GM18502 (cell line): ENCODE data around the gene GRIK1.

Experiments
- ATAC-seq: cut with Tn5 transposase; IDR thresholded peaks from one replicate; pipeline ENCODE4 v1.9.1; 2021; ENCODE audit warnings: mild to moderate bottlenecking; ENCODE audit not compliant: unreplicated experiment, poor library complexity

The GRIK1 gene

DNA sequence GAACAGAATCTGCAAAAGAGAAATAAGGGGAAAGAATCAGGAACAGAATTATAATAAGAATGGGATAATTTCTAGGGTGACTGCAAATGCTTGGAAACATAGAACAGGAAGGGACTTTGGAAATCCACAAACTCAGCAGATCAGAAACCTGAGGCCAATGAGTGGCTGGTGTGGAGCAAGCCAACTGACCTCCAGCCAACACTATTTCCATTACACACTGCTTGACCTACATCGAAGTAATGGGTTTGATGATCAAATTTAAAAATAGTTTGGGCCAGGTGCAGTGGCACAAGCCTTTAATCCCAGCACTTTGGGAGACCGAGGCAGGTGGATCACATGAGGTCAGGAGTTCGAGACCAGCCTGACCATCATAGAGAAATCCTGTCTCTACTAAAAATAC lies 284.9 kb downstream of the GRIK1 start:
- no peak for ATAC-seq

DNA sequence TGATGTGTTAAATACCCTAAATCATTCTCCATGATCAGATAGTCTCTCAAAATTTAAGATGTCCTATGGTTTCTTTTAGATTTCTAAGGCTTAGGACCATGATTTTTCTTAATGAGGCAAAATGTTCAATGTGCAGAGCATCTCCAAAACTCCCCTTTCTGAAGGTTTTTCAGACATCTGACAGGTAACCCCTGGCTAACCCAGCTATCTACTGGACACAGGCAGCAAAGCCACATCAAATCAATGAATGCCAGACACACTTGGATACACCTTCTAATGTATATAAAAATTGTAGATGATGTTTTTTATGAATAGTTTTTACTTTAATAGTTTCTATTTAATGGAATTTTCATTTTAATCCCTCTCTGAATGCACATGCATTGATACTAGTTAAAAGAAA lies 285.6 kb downstream of the GRIK1 start:
- no peak for ATAC-seq

DNA sequence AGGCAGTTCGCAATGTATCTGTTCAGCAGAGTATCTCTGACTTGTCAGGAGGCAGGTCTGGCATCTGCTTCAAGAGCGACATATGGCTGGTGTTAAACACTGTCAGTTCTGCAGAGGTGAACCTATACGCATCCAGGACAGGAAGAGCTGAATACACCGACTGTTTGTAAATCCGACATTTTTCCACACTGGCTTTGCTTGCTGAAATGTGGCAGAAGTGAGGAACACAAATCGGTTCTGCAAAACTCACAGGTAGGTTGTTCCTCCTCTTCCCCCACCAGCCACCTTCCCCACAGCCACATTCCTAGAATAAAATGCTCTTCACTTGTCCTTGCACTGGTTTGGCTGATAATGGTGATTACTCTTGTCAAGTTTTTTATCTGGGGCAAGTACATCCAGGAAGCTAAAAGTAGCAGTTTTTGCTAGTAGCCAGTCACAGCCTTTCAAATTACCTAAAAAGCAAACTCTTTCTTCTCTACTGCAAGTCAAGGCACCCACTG lies 289.2 kb downstream of the GRIK1 start:
- no peak for ATAC-seq

DNA sequence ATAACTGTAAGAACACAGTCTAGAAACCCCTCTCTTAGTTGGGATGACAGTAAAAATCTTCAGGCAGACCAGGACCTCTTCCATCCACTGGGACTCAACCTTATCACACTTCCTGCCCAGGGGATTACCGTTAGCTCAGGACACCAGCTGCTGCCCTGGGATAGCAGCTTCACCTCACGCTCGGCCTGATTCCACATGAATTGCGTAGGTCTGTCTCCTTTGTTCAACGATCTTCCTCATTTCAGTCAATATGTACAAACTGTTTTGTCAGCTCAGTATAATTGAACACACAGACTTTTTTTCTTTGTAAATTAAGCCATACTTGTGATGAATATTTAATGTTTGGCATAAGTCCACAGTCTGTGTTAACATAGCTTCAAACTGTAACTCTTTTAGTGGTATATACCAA lies 290.4 kb downstream of the GRIK1 start:
- no peak for ATAC-seq

DNA sequence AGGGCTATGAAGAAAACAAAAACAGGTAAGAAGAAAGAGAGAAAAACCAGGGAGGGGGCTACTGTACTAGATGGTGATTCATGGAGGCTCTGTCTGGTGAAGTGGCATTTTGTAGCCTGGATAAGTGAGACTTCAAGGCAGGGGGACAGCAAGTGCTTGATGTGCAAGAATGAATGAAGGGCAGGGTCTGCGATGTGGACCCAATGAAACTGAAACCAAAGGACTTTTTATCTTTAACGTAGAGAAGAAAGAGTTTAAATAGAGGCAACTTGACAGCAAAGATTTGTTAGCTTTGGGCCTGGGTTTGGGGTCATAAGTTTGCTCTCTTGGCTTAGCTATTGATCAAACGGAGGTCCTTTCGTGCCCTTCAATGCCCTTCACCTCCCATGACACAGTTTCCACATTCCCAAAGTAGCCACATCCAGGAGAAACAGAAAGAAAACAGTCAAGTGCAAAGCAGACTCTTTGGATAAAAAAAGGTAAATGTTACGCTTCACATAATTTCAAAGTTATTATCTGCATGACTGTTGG lies 291.0 kb downstream of the GRIK1 start:
- no peak for ATAC-seq

DNA sequence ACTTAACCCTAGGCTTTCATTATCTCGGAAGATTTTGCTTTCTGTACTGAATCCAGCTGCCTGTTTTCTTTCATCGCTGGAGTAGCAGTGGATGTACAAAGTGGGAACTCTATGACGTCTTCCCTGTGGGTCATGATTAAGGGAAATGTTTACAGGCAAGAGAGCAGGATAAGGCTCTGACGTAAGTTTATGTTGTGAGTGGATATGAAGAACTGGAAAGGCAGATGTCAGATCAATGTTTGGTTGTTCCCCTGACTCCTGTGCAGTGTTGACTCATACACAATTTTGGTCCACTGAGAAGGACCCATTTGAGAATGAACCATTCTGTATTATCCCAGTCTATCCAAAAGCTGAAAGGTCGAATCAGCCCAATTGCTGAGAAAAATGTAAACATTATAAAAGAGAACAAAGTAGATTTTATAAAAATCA lies 292.4 kb downstream of the GRIK1 start:
- no peak for ATAC-seq

DNA sequence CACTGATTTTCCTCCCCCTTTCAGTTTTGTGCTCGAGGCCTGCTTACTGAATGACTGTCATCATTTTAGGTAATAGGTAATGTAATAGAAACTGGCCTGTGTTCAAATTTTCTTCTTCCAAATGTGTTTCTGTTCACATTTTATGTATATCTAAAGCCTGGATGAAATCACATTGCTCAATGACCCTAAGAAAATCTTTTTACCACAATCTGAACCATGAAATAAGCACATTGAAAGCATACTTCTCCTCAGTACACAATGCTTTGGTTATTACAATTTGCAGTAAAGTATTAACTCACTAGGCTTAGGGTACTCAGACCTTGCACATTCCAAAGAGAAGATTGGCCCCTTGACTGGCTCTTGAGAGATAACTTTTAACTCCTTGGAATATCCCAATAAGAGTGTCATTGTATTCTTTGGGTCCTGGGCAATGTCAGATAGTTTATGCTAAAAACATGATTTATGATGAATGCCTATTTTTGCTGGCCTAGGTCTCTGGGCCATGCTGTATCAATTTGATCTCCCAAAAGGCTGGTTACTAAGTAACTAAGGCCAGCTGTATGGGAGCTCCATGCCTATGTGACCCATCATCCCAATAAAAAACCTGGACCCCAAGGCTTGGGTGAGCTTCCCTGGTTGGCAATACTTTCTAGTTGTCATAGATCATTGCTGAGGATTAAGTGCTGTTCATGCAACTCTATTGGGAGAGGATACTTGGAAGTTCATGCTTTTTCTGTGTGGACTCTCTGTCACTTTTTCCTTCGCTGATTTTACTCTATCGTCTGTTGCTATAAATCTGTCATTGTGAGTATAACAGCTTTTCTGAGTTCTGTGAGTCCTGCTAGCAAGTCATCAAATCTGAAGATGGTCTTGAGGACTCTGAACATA lies 293.9 kb downstream of the GRIK1 start:
- no peak for ATAC-seq

DNA sequence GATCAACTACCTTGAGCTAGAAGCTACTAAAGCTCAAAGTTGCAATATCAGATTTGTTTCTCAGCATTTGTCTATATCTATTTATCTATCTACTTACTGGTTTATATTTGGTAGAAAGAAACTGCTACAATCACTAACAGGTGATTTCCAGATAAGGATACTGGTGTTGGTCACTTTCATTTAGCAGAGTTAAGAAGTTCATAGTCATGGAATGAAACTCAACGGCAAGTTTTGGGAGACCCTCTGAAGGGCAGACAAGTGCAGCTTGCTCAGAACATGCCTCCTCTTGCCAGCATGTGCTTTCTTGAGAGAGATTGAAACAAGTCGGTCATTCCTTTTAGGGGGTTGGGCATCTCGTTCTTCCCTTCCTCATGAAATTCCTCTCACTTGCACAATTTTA lies 296.5 kb downstream of the GRIK1 start:
- no peak for ATAC-seq

DNA sequence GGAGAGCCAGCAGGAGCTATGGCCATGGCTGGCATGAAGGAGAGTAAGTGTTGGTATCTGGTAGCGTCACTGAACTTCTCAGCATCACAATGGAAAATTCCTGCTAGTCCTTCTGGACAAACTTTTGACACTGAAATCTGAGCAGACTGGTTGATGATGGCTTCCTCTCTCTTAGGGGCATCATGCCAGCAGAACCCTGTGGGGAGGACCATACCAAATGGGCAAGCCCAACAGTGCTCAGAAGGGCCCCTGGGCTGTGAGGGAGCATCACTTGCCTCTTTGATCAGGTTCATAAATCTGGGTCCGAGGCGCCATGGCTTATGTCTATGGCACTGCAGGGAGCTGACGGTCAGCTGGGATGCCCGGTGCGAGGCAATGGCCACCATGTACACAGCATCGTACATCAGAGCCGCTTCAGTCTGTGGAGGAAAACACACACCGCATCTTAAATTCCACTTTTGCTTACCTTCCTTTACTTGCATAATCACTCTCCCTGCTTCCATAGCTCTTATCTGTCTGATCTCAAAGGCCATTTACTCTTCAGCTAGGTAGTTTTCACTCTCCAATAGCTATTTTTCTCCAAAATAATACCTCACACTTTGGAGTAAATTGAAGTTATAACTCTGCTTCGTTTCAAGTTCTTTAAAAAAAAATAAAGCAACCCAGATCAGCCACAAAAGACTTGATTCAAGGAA lies 297.1 kb downstream of the GRIK1 start:
- ATAC-seq: no peak

DNA sequence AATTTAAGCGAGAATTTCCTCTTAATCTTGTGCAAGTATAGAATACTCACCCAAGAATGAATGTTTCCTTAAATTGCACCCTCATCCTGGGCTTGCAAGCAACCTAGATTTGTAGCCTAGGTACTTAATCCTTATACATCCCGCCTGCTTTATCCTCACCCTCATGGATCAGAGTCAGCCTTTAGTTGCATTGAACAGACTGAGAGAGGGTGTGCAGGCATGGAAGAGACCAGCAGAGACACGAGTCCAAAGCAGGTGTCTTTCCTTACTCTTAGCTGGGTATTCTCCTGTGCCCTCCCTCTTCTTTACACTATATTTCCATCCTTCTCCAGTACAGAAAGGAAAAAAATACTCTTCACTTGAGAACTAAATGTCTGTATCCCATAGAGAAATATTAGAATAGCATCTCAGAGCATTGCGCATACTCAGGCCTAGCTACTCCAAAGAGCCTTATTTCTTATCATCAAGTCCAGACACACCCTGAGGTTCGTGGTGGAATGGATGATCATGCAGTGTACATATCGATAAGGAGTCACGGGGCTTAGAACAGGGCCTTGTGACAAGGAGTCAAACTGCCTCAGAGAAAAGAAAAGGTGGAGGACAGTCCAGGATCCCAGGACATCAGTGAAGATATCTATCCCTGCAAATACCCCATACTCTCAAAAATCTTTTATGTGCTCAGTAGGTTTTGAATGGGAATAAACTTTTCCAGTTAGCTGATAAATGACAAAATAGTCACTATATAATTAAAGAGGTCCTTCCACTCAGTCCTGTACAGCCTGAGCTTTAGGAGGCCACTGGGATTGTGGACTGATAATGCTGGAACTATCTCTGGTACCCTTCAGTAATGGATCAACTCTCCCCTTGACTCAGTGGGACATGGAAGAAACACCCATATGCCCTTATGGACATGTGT lies 297.9 kb downstream of the GRIK1 start:
- no peak for ATAC-seq

DNA sequence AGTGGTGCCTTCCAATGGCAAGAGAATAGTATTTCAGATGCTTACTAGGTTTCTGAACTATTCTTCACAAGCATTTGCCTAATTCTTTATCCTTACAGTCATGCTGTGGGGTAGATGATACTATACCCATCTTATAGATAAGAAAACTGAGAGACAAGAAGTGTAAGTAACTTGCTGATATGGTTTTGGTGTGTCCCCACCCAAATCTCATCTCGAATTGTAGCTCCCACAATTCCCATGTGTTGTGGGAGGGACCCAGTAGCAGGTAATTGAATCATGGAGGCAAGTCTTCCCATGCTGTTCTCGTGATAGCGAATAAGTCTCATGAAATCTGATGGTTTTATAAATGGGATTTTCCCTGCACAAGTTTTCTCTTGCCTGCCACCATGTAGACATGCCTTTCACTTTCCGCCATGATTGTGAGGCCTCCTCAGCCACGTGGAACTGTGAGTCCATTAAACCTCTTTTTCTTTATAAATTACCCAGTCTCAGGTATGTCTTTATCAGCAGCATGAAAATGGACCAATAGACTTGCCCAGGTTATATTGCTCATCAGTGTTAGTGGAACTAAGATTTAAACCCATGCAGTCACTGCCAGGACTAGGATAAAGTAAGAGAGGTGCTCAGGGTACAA lies 298.7 kb downstream of the GRIK1 start:
- no peak for ATAC-seq

DNA sequence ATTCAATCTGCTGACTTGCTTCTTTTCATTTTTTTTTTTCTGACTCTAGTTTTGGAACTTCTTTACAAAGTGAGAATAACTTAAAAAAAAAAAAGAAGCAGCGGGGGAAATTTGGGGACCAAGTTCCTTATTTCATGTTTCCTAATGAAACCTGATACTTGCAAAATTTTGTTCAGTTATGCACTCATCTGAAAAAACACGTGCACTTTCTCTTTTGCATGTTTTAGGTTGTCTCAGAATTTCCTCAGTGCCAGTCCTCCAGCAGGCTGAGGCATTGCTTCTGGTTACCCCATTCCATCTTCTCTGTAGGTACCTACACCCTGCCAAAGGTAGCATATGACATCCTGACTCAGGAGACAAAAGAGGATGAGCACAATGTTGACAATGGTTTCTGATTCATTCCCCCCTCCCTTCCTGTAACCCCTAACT lies 299.7 kb downstream of the GRIK1 start:
- peak; percentile 67 for ATAC-seq

DNA sequence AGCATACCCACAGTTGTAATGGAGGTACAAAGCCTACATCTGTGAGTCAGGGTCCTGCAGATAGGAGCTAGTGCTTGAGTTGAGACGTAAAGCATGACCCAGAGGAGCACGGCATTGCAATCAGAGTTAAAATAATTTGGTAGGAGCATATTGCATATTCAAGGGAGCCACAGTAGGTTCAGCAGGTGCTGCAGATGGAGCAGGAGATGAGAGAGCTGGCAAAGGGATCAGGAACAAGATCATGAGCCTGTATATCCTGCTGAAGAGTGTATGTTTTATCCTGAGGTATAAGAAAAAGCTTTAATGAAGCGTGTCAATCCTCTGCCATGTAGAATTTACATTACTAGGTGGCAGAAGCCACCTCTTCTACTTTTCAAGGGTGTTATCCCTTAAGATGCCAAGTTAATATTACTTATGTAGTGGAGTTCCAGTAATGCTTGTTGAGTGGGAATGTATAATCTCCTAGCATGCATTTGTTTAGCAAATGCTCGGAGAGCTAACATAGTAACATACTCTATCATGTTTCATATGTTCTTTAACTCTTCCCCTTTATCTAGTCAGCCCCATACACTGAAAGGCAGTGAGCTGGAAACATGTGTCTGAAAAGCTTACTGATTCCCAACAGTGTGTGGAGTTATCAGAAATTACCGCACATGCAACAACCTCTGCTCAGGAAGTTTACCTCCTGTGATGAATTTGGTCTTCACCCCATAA lies 300.3 kb downstream of the GRIK1 start:
- ATAC-seq: peak; percentile 44

DNA sequence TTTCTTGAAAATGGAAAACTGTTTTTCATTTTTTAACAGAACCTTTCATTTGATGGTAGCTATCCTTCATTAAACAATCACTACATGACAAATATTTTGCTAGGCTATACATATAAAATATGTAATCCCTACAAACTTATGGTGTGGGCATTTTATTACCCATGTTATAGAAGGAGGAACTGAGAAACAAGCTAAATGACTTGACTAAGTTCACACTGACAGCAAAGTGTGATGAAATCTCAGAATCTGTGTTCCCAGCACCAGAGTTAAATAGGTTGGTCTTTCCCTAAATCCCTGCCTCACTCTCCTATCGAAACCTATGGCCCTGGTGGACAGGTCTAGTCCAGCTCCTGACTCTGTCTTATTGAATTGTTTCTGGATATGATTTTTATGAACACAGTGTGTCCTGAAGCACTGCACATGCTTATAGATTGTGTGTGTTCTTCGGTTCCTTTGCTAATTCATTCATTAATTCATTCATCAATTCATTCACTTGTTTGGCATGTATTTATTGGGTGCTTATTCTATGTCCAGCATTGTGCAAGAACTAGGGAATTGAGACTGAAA lies 301.0 kb downstream of the GRIK1 start:
- peak; percentile 54 for ATAC-seq

DNA sequence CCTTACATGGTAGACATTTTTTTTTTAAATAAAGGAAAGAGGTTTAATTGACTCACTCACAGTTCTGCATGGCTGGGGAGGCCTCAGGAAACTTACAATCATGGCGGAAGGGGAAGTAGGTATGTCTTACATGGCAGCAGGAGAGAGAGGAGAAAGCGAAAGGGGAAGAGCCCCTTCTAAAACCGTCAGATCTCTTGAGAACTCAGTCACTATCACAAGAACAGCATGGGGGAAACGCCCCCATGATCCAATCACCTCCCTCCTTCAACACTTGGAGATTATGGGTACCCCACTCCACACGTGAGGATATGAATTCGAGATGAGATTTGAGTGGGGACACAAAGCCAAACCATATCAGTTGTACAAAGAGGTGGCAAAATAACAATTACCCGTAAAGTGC lies 301.7 kb downstream of the GRIK1 start:
- no peak for ATAC-seq

DNA sequence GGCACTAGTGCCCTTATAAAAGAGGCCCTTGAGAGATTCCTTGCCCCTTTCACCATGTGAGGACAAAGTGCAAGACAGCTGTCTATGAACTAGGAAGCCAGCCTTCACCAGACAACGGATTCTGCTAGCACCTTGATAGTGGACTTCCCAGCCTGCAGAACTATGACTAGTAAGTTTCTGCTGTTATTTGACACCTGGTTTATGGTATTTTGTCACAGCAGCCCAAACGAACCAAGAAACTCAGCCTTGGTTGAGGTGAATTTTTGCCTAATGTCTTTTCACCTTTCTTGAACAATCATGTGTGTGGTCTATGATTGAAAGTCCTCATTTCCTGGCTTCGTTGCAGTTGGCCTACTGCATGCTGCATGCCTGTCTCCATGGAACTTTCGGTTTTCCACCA lies 302.2 kb downstream of the GRIK1 start:
- ATAC-seq: no peak

DNA sequence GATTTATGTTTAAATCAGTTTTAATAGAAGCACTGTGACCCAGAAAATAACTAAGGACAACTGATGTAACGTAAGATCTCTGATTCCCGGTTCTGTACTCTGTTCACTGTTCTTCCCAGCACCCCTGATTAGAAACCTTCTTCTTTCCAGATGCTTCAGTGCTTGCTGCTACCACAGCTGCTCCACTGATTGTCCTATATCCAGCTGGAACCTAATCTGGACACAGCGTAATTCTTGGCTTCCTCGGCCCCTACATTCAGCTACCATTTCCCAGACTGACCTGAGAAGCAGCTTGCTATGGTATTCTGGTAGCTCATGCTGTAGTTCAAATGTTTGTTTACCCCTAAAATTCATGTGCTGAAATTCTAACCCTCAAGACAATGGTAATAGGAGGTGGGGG lies 302.7 kb downstream of the GRIK1 start:
- no peak for ATAC-seq

DNA sequence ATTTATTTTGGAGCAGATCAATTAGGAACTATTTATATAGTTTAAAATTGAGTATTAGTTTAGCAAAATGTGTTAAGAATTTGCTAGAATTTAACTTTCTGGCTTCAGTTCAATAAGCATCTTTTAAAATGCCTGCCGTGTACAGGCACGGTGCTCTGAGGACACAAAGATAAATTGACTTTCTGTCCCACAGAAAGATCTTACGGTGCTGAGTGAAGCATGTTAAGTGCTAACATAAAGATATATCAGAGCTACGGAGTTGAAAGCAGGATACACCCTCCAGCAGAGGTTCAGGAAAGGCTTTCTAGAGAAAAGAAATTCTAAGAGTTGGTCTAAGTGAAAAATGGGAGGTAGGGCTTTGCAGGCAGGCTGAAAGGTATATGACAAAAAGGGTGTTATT lies 305.4 kb downstream of the GRIK1 start:
- no peak for ATAC-seq

DNA sequence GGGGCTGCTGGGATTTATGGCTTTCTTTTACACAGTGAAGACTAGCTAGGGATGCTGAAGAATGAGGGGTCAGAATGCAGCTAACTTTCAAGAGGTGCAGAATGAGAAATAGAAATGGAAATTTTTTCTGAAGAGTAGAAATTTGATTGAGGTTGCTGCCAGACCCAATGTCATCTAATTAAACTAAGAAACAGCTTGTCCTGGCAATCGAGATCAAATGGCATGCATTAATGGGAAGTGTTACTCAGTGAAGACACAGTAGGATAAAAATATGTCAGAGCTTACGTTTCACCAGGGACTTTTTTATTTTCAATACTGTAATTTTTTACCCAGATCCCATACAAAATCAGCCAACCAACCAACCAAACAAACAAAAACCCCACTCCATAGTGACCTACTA lies 306.0 kb downstream of the GRIK1 start:
- no peak for ATAC-seq
